HEK293T (cell line): ENCODE measurements around the gene PAM.

Experiments used
- BHLHE40 ChIP-seq: fragments of 450-650 bp; IDR thresholded peaks from 2 replicates; pipeline ENCODE4 v1.6.1; 2016; ENCODE audit warnings: mild to moderate bottlenecking, moderate library complexity, borderline replicate concordance
- CTBP1 ChIP-seq: fragments of 450-650 bp; IDR thresholded peaks from 2 replicates; pipeline ENCODE4 v1.6.1; 2016; ENCODE audit warnings: borderline replicate concordance
- FOXA1 ChIP-seq: fragments of 450-650 bp; IDR thresholded peaks from 2 replicates; pipeline ENCODE4 v1.6.1; 2016; ENCODE audit warnings: mild to moderate bottlenecking
- FOXM1 ChIP-seq: fragments of 450-650 bp; IDR thresholded peaks from 2 replicates; pipeline ENCODE4 v1.6.1; 2017; ENCODE audit warnings: mild to moderate bottlenecking, borderline replicate concordance
- NFRKB ChIP-seq: fragments of 450-650 bp; IDR thresholded peaks from 2 replicates; pipeline ENCODE4 v1.6.1; 2016; ENCODE audit warnings: mild to moderate bottlenecking, moderate library complexity
- SP1 ChIP-seq: fragments of 450-650 bp; IDR thresholded peaks from 2 replicates; pipeline ENCODE4 v1.6.1; 2017
- ZNF384 ChIP-seq: fragments of 450-650 bp; IDR thresholded peaks from 2 replicates; pipeline ENCODE4 v1.6.1; 2016

DNA sequence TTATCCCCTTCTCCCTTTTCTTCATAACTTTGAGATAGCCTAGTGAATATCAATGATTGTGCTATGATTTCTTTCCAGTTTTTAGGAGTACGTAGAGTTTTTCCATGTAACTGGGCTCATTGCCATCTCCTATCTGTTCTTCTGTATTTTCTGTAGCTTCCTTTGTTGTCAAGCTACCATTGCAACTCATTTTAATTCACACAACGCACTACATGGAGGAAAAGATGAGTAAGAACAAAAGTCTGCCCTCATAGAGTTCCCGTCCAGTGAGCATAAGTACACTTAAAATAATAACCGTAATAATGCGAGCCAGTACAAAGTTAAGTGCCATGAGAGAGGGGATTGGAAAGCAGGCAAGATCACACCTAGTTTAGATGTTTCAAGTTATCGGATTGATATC, 177.7 kb downstream of the PAM start:
- TF ChIP-seq NFRKB (no peak), FOXA1 (no peak), CTBP1 (no peak), FOXM1 (no peak), SP1 (no peak), ZNF384 (no peak), BHLHE40 (no peak)
